UCSD-AML1 (cell line): ENCODE measurements around the gene TMED5.

Experiments
- DNase-seq: peaks from one replicate; lab custom pipeline; 2025; ENCODE audit not compliant: unreplicated experiment; lab: John Stamatoyannopoulos, UW

TMED5 gene

GRCh38 chr1:93124556-93125355 lies 55.5 kb downstream of the TMED5 start:
- DNase-seq, result no peak

DNA sequence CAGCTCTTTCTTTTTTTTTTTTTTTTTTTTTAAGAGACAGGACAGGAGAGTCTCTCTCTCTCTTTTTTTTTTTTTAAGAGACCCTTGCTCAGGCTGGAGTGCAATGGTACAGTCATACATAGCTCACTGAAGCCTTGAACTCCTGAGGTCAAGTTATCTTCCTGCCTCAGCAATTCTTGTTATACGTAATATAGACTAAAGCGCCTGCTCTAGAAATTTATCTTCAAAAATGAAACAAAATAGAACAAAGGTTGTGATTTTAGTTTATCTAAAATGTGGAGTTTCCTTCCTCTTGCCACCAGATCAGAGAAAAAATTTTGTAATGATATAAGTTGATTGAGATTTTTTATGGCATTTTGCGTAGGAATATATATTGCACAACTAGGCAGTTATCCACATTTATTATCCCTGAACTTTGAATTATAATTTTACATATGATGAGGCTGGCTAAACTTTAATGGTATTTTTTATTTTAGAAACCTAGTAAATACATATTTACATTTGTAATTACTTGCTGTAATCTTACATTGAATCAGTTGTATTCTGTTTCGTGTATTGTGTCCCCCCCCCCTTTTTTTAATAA lies 56.9 kb downstream of the TMED5 start:
- DNase-seq, result no peak

GRCh38 chr1:93120614-93121013 lies 59.6 kb downstream of the TMED5 start:
- DNase-seq, result no peak

- no peak for DNase-seq
Observed at GRCh38 chr1:93114391-93114790, 65.8 kb downstream of the TMED5 start.

GRCh38 chr1:93113127-93113526 lies 67.1 kb downstream of the TMED5 start:
- DNase-seq, result no peak

DNA sequence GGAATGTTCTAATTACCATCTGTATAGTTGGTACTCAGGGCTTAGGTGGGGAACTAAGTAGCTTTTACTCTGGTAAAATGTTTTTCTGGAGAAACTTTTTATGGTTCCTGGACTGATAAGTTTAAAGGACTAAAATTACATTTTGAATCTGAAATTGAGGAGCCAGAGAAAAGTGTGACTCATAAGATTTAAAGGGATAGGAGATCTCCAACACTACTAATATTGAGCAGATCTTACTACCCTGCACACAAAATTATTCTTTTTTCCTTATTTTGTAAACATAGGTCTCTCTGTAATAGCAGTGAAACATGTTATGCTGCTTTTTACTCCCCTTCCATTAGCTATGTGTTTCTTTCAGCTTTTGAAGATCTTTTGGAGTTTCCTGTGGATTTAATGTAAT lies 68.7 kb downstream of the TMED5 start:
- DNase-seq, result no peak

GRCh38 chr1:93111065-93111464 lies 69.1 kb downstream of the TMED5 start:
- no peak for DNase-seq

DNA sequence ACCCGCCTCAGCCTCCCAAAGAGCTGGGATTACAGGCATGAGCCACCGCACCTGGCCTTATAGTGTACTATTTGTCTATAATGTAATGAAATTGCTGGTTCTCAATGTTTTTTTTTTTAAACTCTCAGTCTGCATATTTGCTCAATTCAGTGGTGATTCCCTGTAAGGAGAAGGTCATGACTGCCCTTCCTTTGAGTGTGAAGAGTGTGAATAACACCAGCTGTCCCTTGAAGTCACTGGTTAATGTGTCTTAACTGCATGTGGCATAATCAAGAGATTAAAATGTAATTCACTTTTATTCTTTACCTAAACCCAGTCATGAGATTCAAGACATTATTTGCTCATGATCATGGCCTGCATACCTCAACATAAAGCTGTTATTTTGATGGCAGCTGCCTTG lies 70.6 kb downstream of the TMED5 start:
- DNase-seq, result no peak

GRCh38 chr1:93108335-93108734 lies 71.9 kb downstream of the TMED5 start:
- no peak for DNase-seq

GRCh38 chr1:93107395-93107794 lies 72.8 kb downstream of the TMED5 start:
- no peak for DNase-seq

DNA sequence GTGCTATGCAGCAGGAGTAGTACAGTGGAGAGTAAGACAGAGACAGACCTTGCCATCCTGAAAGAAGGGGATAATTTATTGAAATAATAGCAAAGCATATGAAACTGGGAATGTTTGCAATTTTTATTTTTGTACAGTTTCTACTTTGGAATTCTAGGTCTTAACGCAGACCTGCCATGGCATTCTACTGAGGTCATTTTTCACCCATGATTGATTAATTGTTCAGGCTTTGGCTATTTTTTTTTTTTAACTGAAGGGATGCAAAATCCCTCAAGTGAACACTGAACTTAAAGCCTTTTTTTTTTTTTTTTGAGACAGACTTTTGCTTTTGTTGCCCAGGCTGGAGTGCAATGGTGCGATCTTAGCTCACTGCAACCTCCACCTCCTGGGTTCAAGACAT lies 74.0 kb downstream of the TMED5 start:
- DNase-seq, result no peak

- DNase-seq, result no peak
Observed at GRCh38 chr1:93102142-93102541, 78.1 kb downstream of the TMED5 start.
